Duodenal mucosa (tissue), 2 donors: ENCODE data around the gene KLHL20.
"Not testable (repeated sequence)": the region's sequence is repeated elsewhere in the genome, so short reads cannot be mapped to it uniquely, and the experiment has no call there.

Experiments used
- H3K27ac ChIP-seq: one replicate; pipeline ENCODE4 v1.7.0; 2013; ENCODE audit warnings: low read depth, low read length
- H3K27me3 ChIP-seq, 2 donors: one replicate each; pipeline ENCODE4 v1.7.0; 2013; ENCODE audit warnings: low read length in 2 of 2, control low read depth in 1 of 2; ENCODE audit not compliant: insufficient read depth in 2 of 2, control insufficient read depth in 1 of 2
- H3K36me3 ChIP-seq, 2 donors: one replicate each; pipeline ENCODE4 v1.7.0; 2013; ENCODE audit warnings: low read length in 2 of 2, control low read depth in 1 of 2; ENCODE audit not compliant: insufficient read depth in 2 of 2, control insufficient read depth in 1 of 2
- H3K4me1 ChIP-seq, 2 donors: one replicate each; pipeline ENCODE4 v1.7.0; 2013; ENCODE audit warnings: low read length in 2 of 2, control low read depth in 1 of 2; ENCODE audit not compliant: insufficient read depth in 2 of 2, control insufficient read depth in 1 of 2
- H3K4me3 ChIP-seq, 2 donors: one replicate each; pipeline ENCODE4 v1.7.0; 2013; ENCODE audit warnings: low read length in 2 of 2, low read depth in 1 of 2
- H3K9ac ChIP-seq, 2 donors: one replicate each; pipeline ENCODE4 v1.7.0; 2013; ENCODE audit warnings: low read length in 2 of 2, low read depth in 1 of 2
- H3K9me3 ChIP-seq, 2 donors: one replicate each; pipeline ENCODE4 v1.7.0; 2013; ENCODE audit warnings: low read length in 2 of 2, control low read depth in 1 of 2; ENCODE audit not compliant: control insufficient read depth in 1 of 2

KLHL20 gene

GRCh38 chr1:173742203-173742886, 27.6 kb downstream of the KLHL20 start:
- Histone ChIP-seq H3K27me3 (no peaks in the 10 kb centered on the region), H3K4me3 (no peak overlapping the region), H3K9me3 (no peaks in the 10 kb centered on the region), H3K4me1 (no peaks in the 10 kb centered on the region), H3K27ac (no peak overlapping the region), H3K9ac (no peak overlapping the region), H3K36me3 (peaks cover 0 to 4% of the 10 kb centered on the region in 2 donors)

- Histone ChIP-seq H3K9ac (no peak overlapping the region), H3K36me3 (no peaks in the 10 kb centered on the region), H3K9me3 (no peaks in the 10 kb centered on the region), H3K27me3 (no peaks in the 10 kb centered on the region), H3K4me1 (no peaks in the 10 kb centered on the region), H3K4me3 (no peak overlapping the region), H3K27ac (no peak overlapping the region)
Observed at GRCh38 chr1:173744651-173745050, 29.9 kb downstream of the KLHL20 start.

GRCh38 chr1:173749137-173749536, 34.4 kb downstream of the KLHL20 start:
- no peaks in the 10 kb centered on the region for H3K9me3 ChIP-seq

GRCh38 chr1:173753830-173754229, 39.0 kb downstream of the KLHL20 start:
- Histone ChIP-seq H3K9ac (no peak overlapping the region), H3K4me1 (peaks cover 0 to 6% of the 10 kb centered on the region in 2 donors), H3K36me3 (peaks cover 24 to 60% of the 10 kb centered on the region in 2 donors), H3K27ac (no peak overlapping the region), H3K9me3 (no peaks in the 10 kb centered on the region), H3K4me3 (no peak overlapping the region), H3K27me3 (no peaks in the 10 kb centered on the region)

More at GRCh38 chr1:173749137-173749536, 34.4 kb downstream of the KLHL20 start:
- H3K4me1 ChIP-seq: peaks cover 0 to 6% of the 10 kb centered on the region in 2 donors
- peaks cover 0 to 17% of the 10 kb centered on the region in 2 donors for H3K36me3 ChIP-seq
- H3K27me3 ChIP-seq: no peaks in the 10 kb centered on the region
- no peak overlapping the region for H3K4me3 ChIP-seq
- H3K9ac ChIP-seq: no peak overlapping the region
- no peak overlapping the region for H3K27ac ChIP-seq

GRCh38 chr1:173757666-173758065, 42.9 kb downstream of the KLHL20 start:
- H3K9me3 ChIP-seq: no peaks in the 10 kb centered on the region
- peaks cover 0 to 6% of the 10 kb centered on the region in 2 donors for H3K4me1 ChIP-seq
- H3K27ac ChIP-seq: no peak overlapping the region
- no peak overlapping the region for H3K9ac ChIP-seq
- no peaks in the 10 kb centered on the region for H3K27me3 ChIP-seq
- no peak overlapping the region for H3K4me3 ChIP-seq
- peaks cover 29 to 60% of the 10 kb centered on the region in 2 donors for H3K36me3 ChIP-seq

- no peaks in the 10 kb centered on the region for H3K27me3 ChIP-seq
- peaks cover 29 to 56% of the 10 kb centered on the region in 2 donors for H3K36me3 ChIP-seq
- H3K9ac ChIP-seq: no peak overlapping the region
- peaks cover 0 to 6% of the 10 kb centered on the region in 2 donors for H3K4me1 ChIP-seq
- no peak overlapping the region for H3K27ac ChIP-seq
- H3K4me3 ChIP-seq: no peak overlapping the region
- no peaks in the 10 kb centered on the region for H3K9me3 ChIP-seq
Observed at GRCh38 chr1:173758110-173758509, 43.3 kb downstream of the KLHL20 start.

GRCh38 chr1:173758980-173759379, 44.2 kb downstream of the KLHL20 start:
- no peaks in the 10 kb centered on the region for H3K4me1 ChIP-seq
- peaks cover 29 to 51% of the 10 kb centered on the region in 2 donors for H3K36me3 ChIP-seq
- H3K9ac ChIP-seq: no peak overlapping the region
- H3K27me3 ChIP-seq: no peaks in the 10 kb centered on the region
- H3K4me3 ChIP-seq: no peak overlapping the region
- peaks cover 0 to 2% of the 10 kb centered on the region in 2 donors for H3K9me3 ChIP-seq
- H3K27ac ChIP-seq: no peak overlapping the region

GRCh38 chr1:173764331-173764730, 49.5 kb downstream of the KLHL20 start:
- not testable (repeated sequence) for H3K27ac ChIP-seq, H3K9ac ChIP-seq, H3K36me3 ChIP-seq, H3K4me3 ChIP-seq, H3K27me3 ChIP-seq, H3K9me3 ChIP-seq, H3K4me1 ChIP-seq

- H3K9ac ChIP-seq: no peak overlapping the region
- peaks cover 2 to 4% of the 10 kb centered on the region in 2 donors for H3K36me3 ChIP-seq
Observed at GRCh38 chr1:173768206-173768605, 53.4 kb downstream of the KLHL20 start.

GRCh38 chr1:173768827-173769226, 54.0 kb downstream of the KLHL20 start:
- no peak overlapping the region for H3K9ac ChIP-seq
- no peak overlapping the region for H3K4me3 ChIP-seq
- no peaks in the 10 kb centered on the region for H3K27me3 ChIP-seq
- H3K27ac ChIP-seq: no peak overlapping the region
- H3K36me3 ChIP-seq: peaks cover 2 to 4% of the 10 kb centered on the region in 2 donors
- no peaks in the 10 kb centered on the region for H3K4me1 ChIP-seq
- peaks cover 0 to 6% of the 10 kb centered on the region in 2 donors for H3K9me3 ChIP-seq

More at GRCh38 chr1:173768206-173768605, 53.4 kb downstream of the KLHL20 start:
- Histone ChIP-seq H3K4me1 (no peaks in the 10 kb centered on the region), H3K27ac (no peak overlapping the region), H3K9me3 (peaks cover 0 to 7% of the 10 kb centered on the region in 2 donors), H3K27me3 (no peaks in the 10 kb centered on the region), H3K4me3 (no peak overlapping the region)
